GM19025 (cell line): ENCODE results near the gene MTUS2.

Experiments used
- ATAC-seq: cut with Tn5 transposase; IDR thresholded peaks from one replicate; pipeline ENCODE4 v1.9.1; 2021; ENCODE audit warnings: mild to moderate bottlenecking, low read depth, moderate library complexity; ENCODE audit not compliant: unreplicated experiment

Gene MTUS2

GRCh38 chr13:28854657-28855056, 34.5 kb downstream of the MTUS2 start:
- ATAC-seq, result no peak

GRCh38 chr13:28856287-28856686, 36.1 kb downstream of the MTUS2 start:
- ATAC-seq, result no peak

GRCh38 chr13:28859069-28859468, 38.9 kb downstream of the MTUS2 start:
- no peak for ATAC-seq

- ATAC-seq, result no peak
These were observed 39.6 kb downstream of the MTUS2 start for GRCh38 chr13:28859717-28860116.

GRCh38 chr13:28864544-28864943, 44.4 kb downstream of the MTUS2 start:
- ATAC-seq, result no peak

- no peak for ATAC-seq
These were observed 45.1 kb downstream of the MTUS2 start for GRCh38 chr13:28865149-28865744.

GRCh38 chr13:28865951-28866350, 45.8 kb downstream of the MTUS2 start:
- no peak for ATAC-seq

GRCh38 chr13:28866932-28867331, 46.8 kb downstream of the MTUS2 start:
- no peak for ATAC-seq

- ATAC-seq, result no peak
These were observed 47.4 kb downstream of the MTUS2 start for GRCh38 chr13:28867564-28867963.

- no peak for ATAC-seq
These were observed 52.5 kb downstream of the MTUS2 start for GRCh38 chr13:28872427-28873176.

- ATAC-seq, result no peak
These were observed 55.9 kb downstream of the MTUS2 start for GRCh38 chr13:28875846-28876615.

GRCh38 chr13:28877408-28877807, 57.3 kb downstream of the MTUS2 start:
- ATAC-seq, result no peak

GRCh38 chr13:28885181-28885580, 65.0 kb downstream of the MTUS2 start:
- no peak for ATAC-seq

- no peak for ATAC-seq
These were observed 69.1 kb downstream of the MTUS2 start for GRCh38 chr13:28889086-28889732.

- no peak for ATAC-seq
These were observed 70.6 kb downstream of the MTUS2 start for GRCh38 chr13:28890712-28891111.

- no peak for ATAC-seq
These were observed 97.9 kb downstream of the MTUS2 start for GRCh38 chr13:28918030-28918429.

GRCh38 chr13:28922341-28922740, 102.2 kb downstream of the MTUS2 start:
- no peak for ATAC-seq

GRCh38 chr13:28935104-28935503, 115.0 kb downstream of the MTUS2 start:
- ATAC-seq, result no peak

GRCh38 chr13:28942906-28943305, 122.8 kb downstream of the MTUS2 start:
- no peak for ATAC-seq

- ATAC-seq, result no peak
These were observed 133.7 kb downstream of the MTUS2 start for GRCh38 chr13:28953714-28954418.

- no peak for ATAC-seq
These were observed 134.2 kb downstream of the MTUS2 start for GRCh38 chr13:28954419-28954725.
